ENCODE measurements around the gene SLC25A26.

- TF ChIP-seq, protein P1, sequence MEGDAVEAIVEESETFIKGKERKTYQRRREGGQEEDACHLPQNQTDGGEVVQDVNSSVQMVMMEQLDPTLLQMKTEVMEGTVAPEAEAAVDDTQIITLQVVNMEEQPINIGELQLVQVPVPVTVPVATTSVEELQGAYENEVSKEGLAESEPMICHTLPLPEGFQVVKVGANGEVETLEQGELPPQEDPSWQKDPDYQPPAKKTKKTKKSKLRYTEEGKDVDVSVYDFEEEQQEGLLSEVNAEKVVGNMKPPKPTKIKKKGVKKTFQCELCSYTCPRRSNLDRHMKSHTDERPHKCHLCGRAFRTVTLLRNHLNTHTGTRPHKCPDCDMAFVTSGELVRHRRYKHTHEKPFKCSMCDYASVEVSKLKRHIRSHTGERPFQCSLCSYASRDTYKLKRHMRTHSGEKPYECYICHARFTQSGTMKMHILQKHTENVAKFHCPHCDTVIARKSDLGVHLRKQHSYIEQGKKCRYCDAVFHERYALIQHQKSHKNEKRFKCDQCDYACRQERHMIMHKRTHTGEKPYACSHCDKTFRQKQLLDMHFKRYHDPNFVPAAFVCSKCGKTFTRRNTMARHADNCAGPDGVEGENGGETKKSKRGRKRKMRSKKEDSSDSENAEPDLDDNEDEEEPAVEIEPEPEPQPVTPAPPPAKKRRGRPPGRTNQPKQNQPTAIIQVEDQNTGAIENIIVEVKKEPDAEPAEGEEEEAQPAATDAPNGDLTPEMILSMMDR (IDR thresholded peaks at IDR 0.05; ENCODE audit: low read depth, low read length, poor library complexity, severe bottlenecking): no peak
- no peak for TF ChIP-seq EZH2phosphoT487 (IDR thresholded peaks at IDR 0.05; ENCODE audit: borderline replicate concordance, low read length)
These were observed 48.6 kb downstream of the SLC25A26 start for GRCh38 chr3:66269411-66269810.
